Bronchial epithelial cell (primary cell): Measurements from ENCODE around the gene BTBD8. TPM values are rescaled to one million over a fixed set of nuclear protein-coding genes. Genes with fewer than 3 reads are reported as not detected.

ENCODE experiments used
- DNase-seq: peaks from one replicate; pipeline ENCODE4 v3.0.0-alpha.2; 2010; ENCODE audit warnings: low read depth
- FAIRE-seq: peaks from 2 replicates; lab custom pipeline; 2011; peaks lifted over from hg19 to GRCh38; lab: Jason Lieb, UNC
- H3K27me3 ChIP-seq: 2 replicates; pipeline ENCODE4 v1.5.1; 2011; ENCODE audit warnings: low read length; ENCODE audit not compliant: control insufficient read depth, insufficient read depth
- H3K36me3 ChIP-seq: 2 replicates; pipeline ENCODE4 v1.5.1; 2011; ENCODE audit warnings: low read length; ENCODE audit not compliant: control insufficient read depth, insufficient read depth
- H3K4me3 ChIP-seq: 2 replicates; pipeline ENCODE4 v1.5.1; 2011; ENCODE audit warnings: mild to moderate bottlenecking, low read depth, low read length, control low read depth
- CTCF ChIP-seq: IDR thresholded peaks from 2 replicates; pipeline ENCODE4 v1.5.1; 2011; ENCODE audit warnings: mild to moderate bottlenecking, moderate library complexity, low read length, control low read depth, inconsistent platforms; ENCODE audit not compliant: insufficient read depth, severe bottlenecking
- total RNA-seq: library from RNA; depleted of rRNA; stranded (reverse); fragments of >200 nt; gene quantifications from 2 replicates; pipeline ENCODE4 v1.2.1, GENCODE V29; 2014

BTBD8 gene
- total RNA-seq, 1 donor from 2014 or later, result 2.6 TPM

- Histone ChIP-seq H3K36me3 (no peaks in the 10 kb centered on the region), H3K4me3 (no peak overlapping the region), H3K27me3 (no peaks in the 10 kb centered on the region)
- DNase-seq (no peak), FAIRE-seq (no peak)
- no peak for TF ChIP-seq CTCF
Observed at GRCh38 chr1:92084651-92085050, 4.5 kb downstream of the BTBD8 start.

GRCh38 chr1:92085727-92086126, 5.6 kb downstream of the BTBD8 start:
- FAIRE-seq (peak; percentile 62), DNase-seq (no peak)

GRCh38 chr1:92087542-92087941, 7.4 kb downstream of the BTBD8 start:
- DNase-seq, result no peak
- Histone ChIP-seq H3K36me3 (no peaks in the 10 kb centered on the region), H3K27me3 (no peaks in the 10 kb centered on the region), H3K4me3 (no peak overlapping the region)
- no peak for FAIRE-seq
- no peak for TF ChIP-seq CTCF

More at GRCh38 chr1:92085727-92086126, 5.6 kb downstream of the BTBD8 start:
- Histone ChIP-seq H3K4me3 (no peak overlapping the region), H3K27me3 (no peaks in the 10 kb centered on the region), H3K36me3 (no peaks in the 10 kb centered on the region)
- TF ChIP-seq CTCF, result no peak

- no peaks in the 10 kb centered on the region for H3K27me3 ChIP-seq
- no peak overlapping the region for H3K4me3 ChIP-seq
- no peak for TF ChIP-seq CTCF
- H3K36me3 ChIP-seq, result no peaks in the 10 kb centered on the region
- FAIRE-seq (no peak), DNase-seq (no peak)
Observed at GRCh38 chr1:92091625-92092024, 11.5 kb downstream of the BTBD8 start.

- Histone ChIP-seq H3K4me3 (no peak overlapping the region), H3K27me3 (no peaks in the 10 kb centered on the region), H3K36me3 (no peaks in the 10 kb centered on the region)
- no peak for FAIRE-seq
- DNase-seq, result no peak
- TF ChIP-seq CTCF, result no peak
Observed at GRCh38 chr1:92094090-92094489, 13.9 kb downstream of the BTBD8 start.

- H3K27me3 ChIP-seq, result no peaks in the 10 kb centered on the region
- no peaks in the 10 kb centered on the region for H3K36me3 ChIP-seq
- no peak for TF ChIP-seq CTCF
- DNase-seq (no peak), FAIRE-seq (no peak)
- H3K4me3 ChIP-seq, result no peak overlapping the region
Observed at GRCh38 chr1:92094595-92094994, 14.4 kb downstream of the BTBD8 start.
